WERI-Rb-1 (cell line): Measurements from ENCODE around the gene SELENOW.
A peak's percentile ranks its signal among the peaks of the same experiment; 100 is the strongest.

ENCODE experiments used
- DNase-seq: peaks from one replicate; pipeline ENCODE4 v3.0.0-alpha.2; 2020
- H3K27ac ChIP-seq: fragments of 250-450 bp; sonication (Bioruptor Pico); 2 replicates; pipeline ENCODE4 v1.5.1; 2020; ENCODE audit warnings: mild to moderate bottlenecking, moderate library complexity
- H3K27me3 ChIP-seq: fragments of 250-450 bp; sonication (Bioruptor Pico); 2 replicates; pipeline ENCODE4 v1.5.1; 2021; ENCODE audit warnings: mild to moderate bottlenecking, low read depth, moderate library complexity; ENCODE audit not compliant: insufficient read depth, severe bottlenecking
- H3K36me3 ChIP-seq: fragments of 250-450 bp; sonication (Bioruptor Pico); 2 replicates; pipeline ENCODE4 v1.5.1; 2020; ENCODE audit warnings: mild to moderate bottlenecking, moderate library complexity
- H3K4me3 ChIP-seq: 2 replicates; pipeline ENCODE4 v1.5.1; 2011; ENCODE audit warnings: low read depth, mild to moderate bottlenecking, control low read depth, low read length
- H3K9me3 ChIP-seq: fragments of 250-450 bp; sonication (Bioruptor Pico); 2 replicates; pipeline ENCODE4 v1.5.1; 2021; ENCODE audit warnings: mild to moderate bottlenecking, moderate library complexity; ENCODE audit not compliant: severe bottlenecking
- TF ChIP-seq, protein P1 (sequence below): IDR thresholded peaks from 2 replicates; pipeline ENCODE4 v1.5.1; 2011; ENCODE audit warnings: low read depth, mild to moderate bottlenecking, control low read depth, inconsistent platforms, low read length

SELENOW gene

DNA sequence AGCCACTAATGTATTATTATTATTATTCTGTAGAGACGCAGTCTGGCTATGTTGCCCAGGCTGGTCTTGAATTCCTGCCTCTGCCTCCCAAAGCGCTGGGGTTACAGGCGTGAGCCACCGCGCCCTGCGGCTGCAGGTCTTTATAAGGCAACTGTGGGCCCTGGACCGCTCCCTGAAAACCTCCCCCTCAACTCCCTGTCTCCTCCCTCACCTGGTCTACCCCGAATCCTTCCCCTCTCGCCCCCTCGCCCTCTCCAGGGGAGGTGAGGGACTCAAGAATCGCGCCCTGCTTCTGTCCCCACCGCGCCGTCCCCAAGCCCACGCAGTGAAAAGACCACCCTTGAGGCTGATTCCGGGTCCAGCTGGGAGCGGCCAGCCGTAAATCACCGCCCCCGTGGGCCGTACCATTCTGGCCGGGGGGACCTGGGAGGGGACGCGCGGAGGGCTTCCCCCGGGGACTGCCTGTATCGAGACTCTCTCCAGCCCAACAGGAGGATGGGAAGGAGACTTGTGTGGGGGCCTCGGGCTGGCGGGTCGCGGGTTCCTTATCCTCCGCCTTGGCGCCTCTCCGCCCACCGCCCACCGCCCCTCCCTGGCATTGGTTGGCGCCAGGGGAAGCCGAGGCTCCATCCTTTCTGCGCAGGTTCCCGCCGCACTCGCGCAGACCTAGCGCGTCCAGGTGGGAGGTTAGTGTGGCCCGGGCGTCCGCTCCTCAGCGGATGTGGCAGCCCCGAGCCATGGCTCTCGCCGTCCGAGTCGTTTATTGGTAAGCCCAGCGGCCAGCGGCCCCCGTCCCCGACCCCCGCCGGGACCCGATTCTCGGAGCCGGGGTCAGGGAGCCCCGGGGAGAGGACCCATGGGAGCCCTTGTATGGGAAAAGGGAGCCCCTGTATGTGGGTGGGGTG lies at the start of gene SELENOW:
Gene SELENOW (plus strand): TSS at position 655 of the 905 bp plus-strand sequence. CDS start 83 bp downstream, at position 738.
- H3K4me3 ChIP-seq, result peak within 1 kb of the TSS; percentile 95
- peak within 1 kb of the TSS; percentile 99 for H3K27ac ChIP-seq
- H3K27me3 ChIP-seq, result no peaks in the 10 kb centered on the region
- no peaks in the 10 kb centered on the region for H3K9me3 ChIP-seq
- TF ChIP-seq, protein P1, sequence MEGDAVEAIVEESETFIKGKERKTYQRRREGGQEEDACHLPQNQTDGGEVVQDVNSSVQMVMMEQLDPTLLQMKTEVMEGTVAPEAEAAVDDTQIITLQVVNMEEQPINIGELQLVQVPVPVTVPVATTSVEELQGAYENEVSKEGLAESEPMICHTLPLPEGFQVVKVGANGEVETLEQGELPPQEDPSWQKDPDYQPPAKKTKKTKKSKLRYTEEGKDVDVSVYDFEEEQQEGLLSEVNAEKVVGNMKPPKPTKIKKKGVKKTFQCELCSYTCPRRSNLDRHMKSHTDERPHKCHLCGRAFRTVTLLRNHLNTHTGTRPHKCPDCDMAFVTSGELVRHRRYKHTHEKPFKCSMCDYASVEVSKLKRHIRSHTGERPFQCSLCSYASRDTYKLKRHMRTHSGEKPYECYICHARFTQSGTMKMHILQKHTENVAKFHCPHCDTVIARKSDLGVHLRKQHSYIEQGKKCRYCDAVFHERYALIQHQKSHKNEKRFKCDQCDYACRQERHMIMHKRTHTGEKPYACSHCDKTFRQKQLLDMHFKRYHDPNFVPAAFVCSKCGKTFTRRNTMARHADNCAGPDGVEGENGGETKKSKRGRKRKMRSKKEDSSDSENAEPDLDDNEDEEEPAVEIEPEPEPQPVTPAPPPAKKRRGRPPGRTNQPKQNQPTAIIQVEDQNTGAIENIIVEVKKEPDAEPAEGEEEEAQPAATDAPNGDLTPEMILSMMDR, result no peak
- peak; percentile 82 for DNase-seq
- peaks cover 24% of the 10 kb centered on the region for H3K36me3 ChIP-seq

DNA sequence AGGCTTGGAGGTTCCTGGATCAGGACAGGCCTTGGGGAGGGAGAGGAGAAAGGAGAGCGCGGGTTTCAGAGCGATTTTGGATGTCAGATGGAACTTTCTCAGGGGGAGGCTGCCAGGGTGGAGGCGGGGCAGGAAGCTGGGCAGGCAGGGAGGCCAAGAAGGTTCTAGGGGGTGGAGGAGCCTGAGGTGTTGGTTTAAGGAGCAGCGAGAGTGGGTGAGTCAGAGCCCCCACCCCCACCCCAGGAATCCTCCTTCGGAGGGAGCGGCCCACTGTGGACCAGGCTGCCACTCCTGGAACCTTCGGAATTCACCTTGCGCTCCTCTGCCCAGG lies 49.1 kb upstream of the SELENOW start:
- no peak for DNase-seq
- TF ChIP-seq, protein P1, result no peak
- Histone ChIP-seq H3K27me3 (no peaks in the 10 kb centered on the region), H3K9me3 (no peaks in the 10 kb centered on the region), H3K4me3 (no peak overlapping the region), H3K36me3 (no peaks in the 10 kb centered on the region), H3K27ac (no peak overlapping the region)

DNA sequence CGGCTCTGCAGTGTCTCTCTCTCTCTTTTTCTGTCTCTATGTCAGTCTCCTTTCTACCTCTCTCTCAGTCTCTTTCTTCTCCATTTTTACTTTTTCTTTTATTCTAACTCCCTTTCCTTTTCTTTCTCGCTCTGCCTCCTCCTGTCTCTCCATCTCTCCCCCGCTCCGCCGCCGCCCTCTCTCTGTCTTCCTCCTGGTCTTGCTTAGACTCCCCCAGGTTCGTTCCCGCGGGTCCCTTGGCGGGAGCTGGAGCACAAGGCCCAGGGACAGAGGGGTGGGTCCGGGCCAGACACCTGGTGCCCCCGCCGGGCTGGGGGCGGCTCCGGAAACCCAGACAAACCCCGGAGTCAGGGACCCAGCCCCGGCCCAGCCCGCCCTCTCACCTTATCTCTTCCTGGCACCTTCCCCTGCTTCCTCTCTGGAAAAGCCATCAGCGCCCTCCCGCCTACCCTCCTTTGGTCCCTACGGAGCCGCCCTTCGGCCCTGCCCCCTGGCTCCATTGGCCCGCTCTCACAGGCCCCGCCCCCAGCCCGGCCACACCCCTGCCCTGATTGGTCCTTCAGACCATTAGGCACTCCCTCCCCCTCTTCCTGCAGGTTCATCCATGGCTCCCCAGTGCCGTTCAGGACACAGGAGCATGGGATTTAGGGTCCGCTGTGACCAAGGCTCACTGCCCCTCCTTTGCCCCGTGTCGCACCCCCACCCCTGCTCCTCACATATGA lies 48.5 kb upstream of the SELENOW start:
- H3K4me3 ChIP-seq, result no peak overlapping the region
- no peaks in the 10 kb centered on the region for H3K36me3 ChIP-seq
- DNase-seq, result no peak
- no peak overlapping the region for H3K27ac ChIP-seq
- H3K27me3 ChIP-seq, result no peaks in the 10 kb centered on the region
- TF ChIP-seq, protein P1, result no peak
- no peaks in the 10 kb centered on the region for H3K9me3 ChIP-seq

DNA sequence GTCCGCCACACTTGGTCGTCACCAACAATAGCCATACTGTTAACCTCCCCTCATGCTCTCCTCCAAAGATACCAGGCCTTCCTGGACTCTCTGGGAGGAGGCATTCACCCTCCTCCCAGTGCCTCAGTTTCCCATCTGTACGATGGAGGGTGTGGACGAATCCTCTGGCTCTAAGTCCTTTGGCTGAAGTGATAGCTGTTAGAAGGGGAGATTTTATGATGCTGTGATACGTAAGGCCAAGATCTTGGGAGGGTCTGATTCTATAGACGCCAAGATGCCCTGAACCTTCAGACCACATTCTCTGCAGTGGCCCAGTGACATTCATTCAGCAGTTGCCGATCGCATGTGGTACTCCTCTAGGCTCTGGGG lies 48.0 kb upstream of the SELENOW start:
- no peaks in the 10 kb centered on the region for H3K27me3 ChIP-seq
- no peak for DNase-seq
- no peaks in the 10 kb centered on the region for H3K36me3 ChIP-seq
- H3K9me3 ChIP-seq, result no peaks in the 10 kb centered on the region
- no peak overlapping the region for H3K4me3 ChIP-seq
- TF ChIP-seq, protein P1, result no peak
- no peak overlapping the region for H3K27ac ChIP-seq

DNA sequence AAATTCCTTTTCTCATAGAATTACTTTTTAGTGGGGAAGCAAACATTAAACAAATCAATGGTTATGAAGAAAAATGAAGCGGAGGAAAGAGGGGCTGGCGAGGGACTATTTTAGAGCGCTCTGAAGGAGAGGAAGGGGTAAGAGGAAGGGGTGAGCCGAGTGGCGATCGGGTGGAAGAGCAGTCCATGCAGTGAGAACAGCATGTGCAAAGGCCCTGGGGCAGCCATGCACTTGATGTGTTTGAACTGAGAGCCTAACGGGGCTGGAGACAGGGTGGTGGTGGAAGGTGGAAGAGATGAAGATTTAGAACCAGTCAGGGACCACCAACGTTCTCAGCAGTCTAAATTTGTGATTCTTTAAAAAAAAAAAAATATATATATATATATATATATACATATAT lies 47.6 kb upstream of the SELENOW start:
- no peaks in the 10 kb centered on the region for H3K27me3 ChIP-seq
- H3K27ac ChIP-seq, result no peak overlapping the region
- no peak overlapping the region for H3K4me3 ChIP-seq
- no peaks in the 10 kb centered on the region for H3K9me3 ChIP-seq
- no peak for DNase-seq
- no peaks in the 10 kb centered on the region for H3K36me3 ChIP-seq
- TF ChIP-seq, protein P1, result no peak
